ENCODE results near the gene EIF2B2.

Gene EIF2B2

GRCh38 chr14:75046899-75047298, 44.2 kb downstream of the EIF2B2 start:
- no peak for DNase-seq

GRCh38 chr14:75047506-75047905, 44.8 kb downstream of the EIF2B2 start:
- DNase-seq = no peak

- DNase-seq = no peak
Measured at GRCh38 chr14:75048101-75048500, 45.4 kb downstream of the EIF2B2 start.

GRCh38 chr14:75049136-75049535, 46.4 kb downstream of the EIF2B2 start:
- DNase-seq = no peak

- no peak for DNase-seq
Measured at GRCh38 chr14:75049731-75050201, 47.0 kb downstream of the EIF2B2 start.

- peak; percentile 85 for DNase-seq
Measured at GRCh38 chr14:75050852-75051555, 48.3 kb downstream of the EIF2B2 start, which contains the start of gene MLH3. Gene MLH3 (minus strand): TSS chr14:75051467. CDS start chr14:75049655, 1,812 bp downstream.

- DNase-seq = no peak
Measured at GRCh38 chr14:75051556-75051899, 48.8 kb downstream of the EIF2B2 start.

- no peak for DNase-seq
Measured at GRCh38 chr14:75053396-75054291, 50.9 kb downstream of the EIF2B2 start.

- no peak for DNase-seq
Measured at GRCh38 chr14:75054421-75054820, 51.7 kb downstream of the EIF2B2 start.

- DNase-seq = no peak
Measured at GRCh38 chr14:75059642-75060041, 56.9 kb downstream of the EIF2B2 start.

- DNase-seq = no peak
Measured at GRCh38 chr14:75060420-75060819, 57.7 kb downstream of the EIF2B2 start.

Measured in stimulated activated CD4-positive, alpha-beta T cell treated with anti-CD3 and anti-CD28 coated beads, Interleukin-15, amount 100 ng/mL, for 24 hours (primary cell).